Adrenal gland (tissue), 12 donors: ENCODE measurements around the gene AGK. TPM values are rescaled to one million over a fixed set of nuclear protein-coding genes. Genes with fewer than 3 reads are reported as not detected.
"Not testable (repeated sequence)": the region's sequence is repeated elsewhere in the genome, so short reads cannot be mapped to it uniquely, and the experiment has no call there.

Experiments used
- DNase-seq, 7 donors: peaks; one replicate each; pipeline ENCODE4 v3.0.0-alpha.2; 2019 to 2020
- H3K27ac ChIP-seq, 5 donors: fragments of 200-600 bp; sonication (generic) in 4 of 5; 1 replicate in 3 of 5; 2 replicates in 2 of 5; pipeline versions ENCODE4 v1.5.1 to v1.8.0; 2016 to 2020; ENCODE audit warnings: mild to moderate bottlenecking in 1 of 5
- H3K27me3 ChIP-seq: fragments of 200-600 bp; 2 replicates; pipeline ENCODE4 v1.8.0; 2021
- H3K36me3 ChIP-seq, 2 donors: fragments of 200-600 bp; replicated peaks in 1 of 2; 1 replicate in 1 of 2; 2 replicates in 1 of 2; pipeline versions ENCODE4 v1.5.1 to v1.8.0; 2018 to 2022
- H3K4me1 ChIP-seq, 2 donors: fragments of 200-600 bp; replicated peaks in 1 of 2; 1 replicate in 1 of 2; 2 replicates in 1 of 2; pipeline versions ENCODE4 v1.5.1 to v1.8.0; 2018 to 2021
- H3K4me3 ChIP-seq, 4 donors: fragments of 200-600 bp; sonication (generic) in 3 of 4; one replicate each; pipeline ENCODE4 v1.5.1; 2016 to 2018
- H3K9me3 ChIP-seq, 3 donors: fragments of 200-600 bp; sonication (generic) in 1 of 3; replicated peaks in 1 of 3; 1 replicate in 2 of 3; 2 replicates in 1 of 3; pipeline versions ENCODE4 v1.5.1 to v1.8.0; 2016 to 2021
- CTCF ChIP-seq, 6 experiments: fragments of 450-650 bp in 4 of 6; fragments of 200-600 bp in 2 of 6; sonication (generic) in 1 of 6; IDR thresholded peaks; 1 replicate in 5 of 6; 2 replicates in 1 of 6; pipeline versions ENCODE4 v1.5.1 to v1.8.0; 2016 to 2021; ENCODE audit warnings: antibody characterized with exemption in 6 of 6, mild to moderate bottlenecking in 2 of 6, moderate library complexity in 1 of 6
- POLR2A ChIP-seq, 2 donors: fragments of 450-650 bp; IDR thresholded peaks; one replicate each; pipeline ENCODE4 v1.6.1; 2017; ENCODE audit warnings: antibody characterized with exemption in 2 of 2, mild to moderate bottlenecking in 2 of 2, moderate library complexity in 1 of 2
- WGBS, 4 donors: extraction: QIAGEN DNeasy Blood & Tissue Kit in 2 of 4; methylation state at CpG; one replicate each; pipeline versions ENCODE4 v1.1.5 to v1.1.7; 2013 to 2017; 5-methylcytosine and 5-hydroxymethylcytosine counted together
- intact Hi-C, 2 donors: fragments of 100-400 bp; cut with DNase I; formaldehyde crosslinking; loops; one replicate each; pipeline versions ENCODE4 v1.14.1 to v1.15.0; 2022 to 2023
- polyA plus RNA-seq, 3 donors: library from polyadenylated mRNA; stranded (reverse); fragments of 200-250 nt in 2 of 3; fragments of 350-450 nt in 1 of 3; fragmentation: Illumina TruSeq in 1 of 3; extraction: RNeasy Lipid Tissue Mini Kit (QIAGEN cat#74804) in 1 of 3; gene quantifications; one replicate each; pipeline ENCODE4 v1.2.3, GENCODE V29; 2013 to 2014
- total RNA-seq, 9 donors: library from RNA; depleted of rRNA in 4 of 9; stranded (reverse); fragments of >200 nt in 4 of 9; fragments of 120-200 nt in 1 of 9; fragmentation: NEBNext Ultra II Directional in 1 of 9; extraction: Animal tissue kit (Norgen Biotek cat#: 25700) in 1 of 9; gene quantifications; one replicate each; pipeline versions ENCODE4 v1.1.0 to v1.2.4, GENCODE V29; 2013 to 2023
- donor health status: healthy with polysubstance abuse.
- donor health status: Bipolar disorder and iron deficiency.
- donor health status: DM: yes; HTN: yes; CAD: no.
- donor health status: DM: no; HTN: no; CAD: no.
- donor health status: DM: no; HTN: no; CAD: no.
- donor health status: DM: yes; HTN: yes; CAD: no.

AGK gene
- total and polyA plus RNA-seq, 12 donors, result 11.1 to 89.9 (median 28.3) TPM

- no peak for DNase-seq
- intact Hi-C loops, result no loop called here
- TF ChIP-seq CTCF (IDR thresholded peaks at IDR 0.05) (no peak), POLR2A (IDR thresholded peaks at IDR 0.05) (no peak)
- WGBS, 4 donors, result 95 to 98% (median 97%) methylated on average over 6 of the region's 6 CpGs
- no peaks in the 10 kb centered on the region for H3K4me1 ChIP-seq
- no peaks in the 10 kb centered on the region for H3K27me3 ChIP-seq
- H3K4me3 ChIP-seq, result no peak overlapping the region
- H3K27ac ChIP-seq, result no peak overlapping the region
- H3K36me3 ChIP-seq, result no peaks in the 10 kb centered on the region
- H3K9me3 ChIP-seq, result no peaks in the 10 kb centered on the region
These were observed 22.3 kb downstream of the AGK start for GRCh38 chr7:141573511-141573910.

GRCh38 chr7:141575164-141575563 lies 24.0 kb downstream of the AGK start:
- Histone ChIP-seq H3K4me1 (no peaks in the 10 kb centered on the region), H3K27ac (no peak overlapping the region), H3K4me3 (no peak overlapping the region), H3K9me3 (no peaks in the 10 kb centered on the region), H3K36me3 (no peaks in the 10 kb centered on the region), H3K27me3 (no peaks in the 10 kb centered on the region)
- TF ChIP-seq CTCF (IDR thresholded peaks at IDR 0.05) (no peak), POLR2A (IDR thresholded peaks at IDR 0.05) (no peak)
- DNase-seq, result no peak
- WGBS, 4 donors, result 93 to 97% (median 96%) methylated on average over 1 of the region's 1 CpG
- intact Hi-C loops, result no loop called here

GRCh38 chr7:141575654-141576448 lies 24.6 kb downstream of the AGK start:
- Histone ChIP-seq H3K4me1 (no peaks in the 10 kb centered on the region), H3K27ac (no peak overlapping the region), H3K36me3 (no peaks in the 10 kb centered on the region), H3K4me3 (no peak overlapping the region), H3K9me3 (no peaks in the 10 kb centered on the region), H3K27me3 (no peaks in the 10 kb centered on the region)
- TF ChIP-seq CTCF (IDR thresholded peaks at IDR 0.05) (no peak), POLR2A (IDR thresholded peaks at IDR 0.05) (no peak)
- 96 to 99% (median 97%) methylated on average over 2 of the region's 2 CpGs for WGBS, 4 donors
- intact Hi-C loops, result no loop called here
- no peak for DNase-seq

GRCh38 chr7:141577043-141577839 lies 26.0 kb downstream of the AGK start:
- TF ChIP-seq POLR2A (IDR thresholded peaks at IDR 0.05) (no peak), CTCF (IDR thresholded peaks at IDR 0.05) (no peak)
- no peaks in the 10 kb centered on the region for H3K4me1 ChIP-seq
- intact Hi-C loops, result no loop called here
- H3K27me3 ChIP-seq, result no peaks in the 10 kb centered on the region
- no peaks in the 10 kb centered on the region for H3K9me3 ChIP-seq
- no peak overlapping the region for H3K27ac ChIP-seq
- DNase-seq, result no peak
- H3K4me3 ChIP-seq, result no peak overlapping the region
- 97 to 98% (median 97%) methylated on average over 5 to 6 of the region's 6 CpGs for WGBS, 4 donors
- H3K36me3 ChIP-seq, result no peaks in the 10 kb centered on the region

GRCh38 chr7:141579953-141580352 lies 28.7 kb downstream of the AGK start:
- DNase-seq, intact Hi-C loops, H3K9me3 ChIP-seq, H3K27me3 ChIP-seq, H3K4me1 ChIP-seq, H3K27ac ChIP-seq, H3K4me3 ChIP-seq, H3K36me3 ChIP-seq: not testable (repeated sequence)
- 93 to 97% (median 96%) methylated on average over 5 of the region's 5 CpGs for WGBS, 4 donors

- H3K27ac ChIP-seq, H3K9me3 ChIP-seq, H3K4me1 ChIP-seq, H3K36me3 ChIP-seq, DNase-seq, H3K27me3 ChIP-seq, H3K4me3 ChIP-seq, intact Hi-C loops: not testable (repeated sequence)
- 90 to 97% (median 97%) methylated on average over 4 to 7 of the region's 7 CpGs for WGBS, 4 donors
These were observed 30.9 kb downstream of the AGK start for GRCh38 chr7:141582063-141582462.
